NCI-H1048 (cell line): Measurements from ENCODE around the gene ADGRG6.
"Not testable (repeated sequence)": the region's sequence is repeated elsewhere in the genome, so short reads cannot be mapped to it uniquely, and the experiment has no call there.

Experiments used
- DNase-seq: peaks from one replicate; lab custom pipeline; 2025; lab: John Stamatoyannopoulos, UW

The ADGRG6 gene

GRCh38 chr6:142301651-142302391, at the start of gene ADGRG6:
Gene ADGRG6 (plus strand): TSS chr6:142302007. CDS start chr6:142302330, 323 bp downstream.
- no peak for DNase-seq

- no peak for DNase-seq
Observed at GRCh38 chr6:142254513-142254912, 47.3 kb upstream of the ADGRG6 start.

- no peak for DNase-seq
Observed at GRCh38 chr6:142255785-142256184, 46.0 kb upstream of the ADGRG6 start.

GRCh38 chr6:142258305-142258704, 43.5 kb upstream of the ADGRG6 start:
- DNase-seq = no peak

GRCh38 chr6:142258757-142259156, 43.0 kb upstream of the ADGRG6 start:
- DNase-seq = no peak

DNA sequence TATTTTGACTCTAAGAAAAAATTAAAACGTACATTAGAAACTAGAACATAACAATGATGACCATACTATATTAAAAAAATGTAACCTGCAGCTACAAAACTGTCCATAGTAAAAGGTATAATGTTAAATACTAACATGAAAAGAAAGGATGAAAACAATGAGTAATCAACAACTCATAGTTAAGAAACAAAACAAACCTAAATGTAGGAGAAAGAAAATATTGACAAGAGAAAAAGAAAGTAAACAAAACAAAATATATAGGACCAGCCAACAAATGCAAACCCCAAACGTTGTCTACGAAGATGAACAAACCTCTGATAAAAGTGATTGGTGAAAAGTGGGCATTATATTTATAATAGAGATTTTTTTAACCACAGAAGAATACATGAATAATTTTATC, 41.1 kb upstream of the ADGRG6 start:
- no peak for DNase-seq

GRCh38 chr6:142262231-142262630, 39.6 kb upstream of the ADGRG6 start:
- DNase-seq = no peak

DNA sequence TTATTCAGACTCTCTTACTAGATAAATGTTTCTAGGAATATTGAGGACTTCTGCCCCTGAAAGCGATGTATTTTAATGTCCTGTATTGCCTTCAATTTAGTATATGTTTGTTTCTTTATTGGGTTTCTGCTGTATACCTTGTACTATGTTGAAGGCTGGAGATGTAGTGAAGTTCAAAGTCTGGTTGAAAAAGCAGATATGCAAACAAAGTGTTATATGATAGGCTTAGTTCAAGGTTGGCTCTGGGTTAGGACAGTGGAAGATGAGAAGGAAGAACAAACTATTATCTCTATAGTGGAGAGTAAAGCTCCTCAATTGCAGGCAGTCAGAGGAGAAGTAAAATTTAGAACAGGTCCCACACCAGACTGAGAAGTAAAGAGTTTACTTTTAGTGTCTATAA, 36.3 kb upstream of the ADGRG6 start:
- no peak for DNase-seq

- no peak for DNase-seq
Observed at GRCh38 chr6:142266060-142266459, 35.7 kb upstream of the ADGRG6 start.

- DNase-seq = no peak
Observed at GRCh38 chr6:142271476-142271875, 30.3 kb upstream of the ADGRG6 start.

DNA sequence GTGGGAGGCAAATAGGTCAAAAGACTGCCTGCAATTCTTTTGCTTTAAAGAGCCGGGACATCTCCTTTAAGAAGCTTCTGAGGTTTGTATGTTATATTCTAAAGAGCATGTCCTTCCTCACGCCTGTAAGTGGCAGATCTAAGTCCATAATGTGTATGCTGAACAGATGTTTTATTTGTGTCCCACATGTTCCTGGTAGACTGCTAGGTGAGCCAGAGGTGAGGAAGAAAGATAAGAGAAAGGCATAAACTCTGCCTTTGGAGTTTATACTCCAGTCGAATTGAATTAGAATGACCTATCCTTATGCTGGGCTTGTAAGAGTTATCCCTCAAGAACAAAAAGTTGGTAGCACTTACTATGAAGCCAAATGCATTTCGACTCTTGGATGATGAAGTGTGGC, 27.2 kb upstream of the ADGRG6 start:
- no peak for DNase-seq

DNA sequence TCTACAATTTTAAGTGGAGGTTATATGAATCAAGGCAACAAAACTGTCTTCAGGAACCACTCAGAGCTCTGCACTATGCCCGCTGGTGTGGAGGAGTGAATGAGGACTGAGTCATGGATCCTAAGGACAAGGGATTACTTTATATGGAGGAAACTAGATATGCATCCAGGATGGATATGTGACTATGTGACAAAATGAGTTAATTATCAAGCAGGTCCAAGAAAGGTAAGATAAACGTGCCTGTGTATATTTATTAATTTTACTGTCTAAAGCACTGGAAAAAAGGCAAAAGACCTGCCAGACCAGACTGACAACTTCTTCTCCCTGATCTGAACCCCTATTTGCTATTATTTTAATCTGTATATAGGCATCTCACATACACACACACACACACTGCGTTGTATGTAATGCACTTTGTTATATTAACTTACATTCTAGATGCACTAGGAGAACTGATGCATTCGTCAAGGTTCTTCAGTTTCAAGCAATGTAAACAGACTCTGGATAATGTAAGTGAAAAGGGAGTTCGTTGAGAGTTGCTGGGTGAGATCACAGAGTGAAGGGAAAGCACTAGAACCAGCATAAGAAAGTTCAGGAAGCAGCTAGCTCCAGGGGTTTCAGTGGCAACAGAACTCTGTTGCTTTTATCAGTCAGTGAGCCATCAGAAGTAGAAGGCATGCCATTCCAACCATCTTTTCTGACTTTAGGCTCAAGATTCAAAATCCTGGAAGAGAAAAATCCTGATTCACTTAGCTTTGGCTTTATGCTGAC, 26.4 kb upstream of the ADGRG6 start:
- DNase-seq = no peak

- no peak for DNase-seq
Observed at GRCh38 chr6:142276256-142276655, 25.6 kb upstream of the ADGRG6 start.

DNA sequence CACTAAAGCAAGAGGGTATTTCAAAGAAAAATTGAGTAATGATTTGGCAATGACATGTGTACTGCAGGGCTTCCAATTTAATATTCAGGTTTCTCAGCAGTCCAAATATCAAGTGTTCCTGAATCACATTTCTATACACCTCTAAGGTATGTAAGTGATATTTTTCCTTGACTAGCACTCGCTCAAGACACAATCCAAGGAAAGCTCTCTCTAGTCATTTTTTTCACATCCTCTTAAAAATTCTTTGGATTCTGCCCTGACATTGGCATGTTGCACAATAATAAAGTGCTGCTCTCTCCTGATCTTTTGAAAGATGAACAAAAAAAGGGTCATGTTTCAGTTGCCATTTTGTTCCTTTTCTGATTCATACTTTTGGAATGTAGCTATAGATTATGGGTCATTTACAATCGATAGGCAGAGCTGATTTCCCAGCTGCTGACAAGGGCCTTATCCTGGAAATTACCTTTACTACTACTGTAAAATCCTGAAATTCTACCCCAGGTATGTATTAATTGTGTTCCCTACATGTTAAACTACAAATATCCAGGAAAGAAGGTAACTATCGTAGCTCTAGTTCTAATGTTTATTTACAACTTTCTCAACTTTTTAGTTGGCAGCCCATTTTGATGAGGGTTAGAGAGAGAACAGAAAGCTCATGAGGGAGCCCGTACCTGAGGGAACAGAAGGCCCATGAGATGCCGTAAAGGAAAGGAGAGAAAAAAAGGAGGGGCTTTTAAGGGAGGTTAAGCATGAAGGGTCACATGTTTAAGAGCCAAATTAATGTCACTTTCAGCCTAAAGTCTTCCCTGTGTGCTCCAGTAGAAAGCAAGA, 22.2 kb upstream of the ADGRG6 start:
- no peak for DNase-seq

DNA sequence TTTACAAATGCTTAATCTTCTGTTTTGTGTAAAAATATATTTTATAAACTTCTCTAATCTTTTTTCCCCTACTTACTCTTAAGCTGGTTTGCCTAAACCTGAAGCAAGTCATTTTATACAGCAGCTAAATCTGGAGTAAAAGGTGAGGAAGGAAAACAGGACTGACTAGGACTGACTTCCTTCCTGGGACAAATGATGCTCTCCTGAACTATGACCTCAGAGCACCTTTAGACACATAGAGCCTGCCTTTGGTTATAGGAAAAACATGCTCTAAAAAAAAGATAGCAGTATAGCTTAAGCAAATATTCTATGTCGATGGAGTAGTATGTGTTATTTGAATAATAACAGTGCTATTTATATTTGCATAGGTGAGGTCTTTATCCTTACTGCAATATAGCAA, 21.5 kb upstream of the ADGRG6 start:
- DNase-seq = no peak

DNA sequence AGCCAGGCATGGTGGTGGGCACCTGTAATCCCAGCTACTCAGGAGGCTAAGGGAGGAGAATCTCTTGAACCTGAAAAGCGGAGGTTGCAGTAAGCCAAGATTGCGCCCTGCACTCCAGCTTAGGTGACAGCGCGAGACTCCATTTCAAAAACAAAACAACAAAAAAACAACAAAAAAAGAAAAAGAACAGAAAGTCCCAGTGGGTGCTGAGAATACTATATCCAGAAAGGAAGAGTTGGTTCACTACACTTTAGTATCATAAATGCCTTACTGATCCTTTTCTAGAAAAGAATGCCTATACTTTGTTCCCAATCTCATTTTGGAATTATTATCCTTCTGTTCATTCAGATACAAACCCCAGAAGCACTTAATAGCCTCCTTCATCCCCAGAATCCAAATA, 20.9 kb upstream of the ADGRG6 start:
- DNase-seq = no peak

DNA sequence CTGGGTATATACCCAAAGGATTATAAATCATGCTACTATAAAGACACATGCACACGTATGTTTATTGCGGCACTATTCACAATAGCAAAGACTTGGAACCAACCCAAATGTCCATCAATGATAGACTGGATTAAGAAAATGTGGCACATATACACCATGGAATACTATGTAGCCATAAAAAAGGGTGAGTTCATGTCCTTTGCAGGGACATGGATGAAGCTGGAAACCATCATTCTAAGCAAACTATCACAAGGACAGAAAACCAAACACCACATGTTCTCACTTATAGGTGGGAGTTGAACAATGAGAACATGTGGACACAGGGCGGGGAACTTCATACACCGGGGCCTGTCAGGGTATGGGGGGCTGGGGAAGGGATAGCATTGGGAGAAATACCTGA, 18.7 kb upstream of the ADGRG6 start:
- DNase-seq = not testable (repeated sequence)

DNA sequence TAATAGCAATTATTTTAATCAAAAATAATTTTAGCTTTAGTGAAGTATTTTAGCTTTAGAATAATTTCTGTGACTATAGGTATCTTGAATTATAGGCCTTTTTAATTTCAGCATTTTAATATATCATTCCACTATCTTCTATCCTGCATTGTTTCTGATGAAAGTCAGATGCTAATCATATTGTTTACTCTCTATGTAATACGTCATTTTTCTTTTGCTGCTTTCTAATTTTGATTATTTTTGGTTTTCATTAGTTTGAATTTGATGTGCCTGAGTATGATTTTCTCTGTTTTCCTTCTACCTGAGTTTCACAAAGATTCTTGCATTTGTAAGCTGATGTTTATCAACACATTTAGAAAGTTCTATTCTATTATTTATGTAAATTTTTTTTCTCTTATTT, 17.4 kb upstream of the ADGRG6 start:
- DNase-seq = no peak

GRCh38 chr6:142285235-142286087, 16.3 kb upstream of the ADGRG6 start:
- DNase-seq = no peak

GRCh38 chr6:142286088-142286409, 15.8 kb upstream of the ADGRG6 start:
- no peak for DNase-seq

- DNase-seq = no peak
Observed at GRCh38 chr6:142289687-142290086, 12.1 kb upstream of the ADGRG6 start.

- DNase-seq = no peak
Observed at GRCh38 chr6:142290851-142291250, 11.0 kb upstream of the ADGRG6 start.
